ENCODE measurements around the gene CEP70.
"Not testable (repeated sequence)": the region's sequence is repeated elsewhere in the genome, so short reads cannot be mapped to it uniquely, and the experiment has no call there.

CEP70 gene

GRCh38 chr3:138588445-138588844, 5.6 kb downstream of the CEP70 start:
- DNase-seq = no peak

- DNase-seq = no peak
Observed at GRCh38 chr3:138587374-138587773, 6.7 kb downstream of the CEP70 start.

- no peak for DNase-seq
Observed at GRCh38 chr3:138578961-138579574, 15.0 kb downstream of the CEP70 start.

- DNase-seq = no peak
Observed at GRCh38 chr3:138578141-138578540, 15.9 kb downstream of the CEP70 start.

- no peak for DNase-seq
Observed at GRCh38 chr3:138573138-138573537, 20.9 kb downstream of the CEP70 start.

DNA sequence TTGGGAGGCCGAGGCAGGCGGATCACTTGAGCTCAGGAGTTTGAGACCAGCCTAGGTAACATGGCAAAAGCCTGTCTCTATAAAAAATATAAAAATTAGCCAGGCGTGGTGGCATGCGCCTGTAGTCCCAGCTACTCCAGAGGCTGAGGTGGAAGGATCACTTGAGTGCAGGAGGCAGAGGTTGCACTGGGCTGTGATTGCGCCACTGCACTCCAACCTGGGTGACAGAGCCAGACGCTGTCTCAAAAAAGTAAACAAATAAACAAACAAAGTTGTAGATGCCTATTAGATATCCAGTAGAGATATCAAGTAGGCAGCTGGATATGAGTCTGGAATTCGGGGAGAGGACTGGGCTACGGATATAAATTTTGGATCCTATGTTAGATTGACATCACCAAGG, 24.4 kb downstream of the CEP70 start:
- not testable (repeated sequence) for DNase-seq

DNA sequence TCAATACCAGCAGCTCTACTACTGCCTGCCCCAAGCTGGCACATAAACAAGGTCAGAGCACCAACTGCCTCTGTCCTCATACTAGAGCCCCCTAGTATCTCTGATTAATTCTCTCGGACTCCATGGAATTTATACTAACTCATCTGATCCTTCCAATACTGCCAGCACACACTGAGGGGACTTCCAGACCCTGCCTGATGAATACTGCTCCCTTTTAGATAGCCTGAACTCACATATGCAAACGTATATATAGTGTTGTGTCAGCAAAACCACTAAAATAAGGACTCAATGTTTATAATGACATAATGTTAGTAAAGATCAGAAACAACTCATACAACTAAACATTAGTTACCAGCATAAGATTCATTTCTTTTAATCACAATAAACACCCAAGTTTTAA, 25.0 kb downstream of the CEP70 start:
- DNase-seq = no peak

DNA sequence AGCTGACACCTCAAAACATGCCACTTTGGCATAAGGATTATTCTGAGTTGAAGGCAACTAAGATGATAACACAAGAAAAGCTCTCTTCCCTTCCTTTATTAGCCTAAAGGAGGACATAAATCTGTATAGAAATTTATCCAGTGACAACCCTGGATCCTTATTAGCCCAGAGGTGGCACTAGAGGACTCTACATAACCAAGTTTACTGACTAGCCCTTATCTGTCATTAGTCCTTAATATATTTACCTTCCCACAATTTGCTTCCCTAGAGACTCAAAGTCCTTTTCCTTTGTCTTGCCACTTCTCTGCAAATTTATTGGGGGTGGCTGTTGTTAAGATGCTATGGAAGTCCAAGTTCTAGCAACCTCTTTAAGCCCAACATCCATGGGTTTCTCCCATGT, 26.7 kb downstream of the CEP70 start:
- DNase-seq = no peak

- not testable (repeated sequence) for DNase-seq
Observed at GRCh38 chr3:138566293-138566692, 27.8 kb downstream of the CEP70 start.

- not testable (repeated sequence) for DNase-seq
Observed at GRCh38 chr3:138562902-138563301, 31.2 kb downstream of the CEP70 start.

GRCh38 chr3:138560501-138560900, 33.6 kb downstream of the CEP70 start:
- no peak for DNase-seq

GRCh38 chr3:138559134-138559533, 34.9 kb downstream of the CEP70 start:
- DNase-seq = no peak

DNA sequence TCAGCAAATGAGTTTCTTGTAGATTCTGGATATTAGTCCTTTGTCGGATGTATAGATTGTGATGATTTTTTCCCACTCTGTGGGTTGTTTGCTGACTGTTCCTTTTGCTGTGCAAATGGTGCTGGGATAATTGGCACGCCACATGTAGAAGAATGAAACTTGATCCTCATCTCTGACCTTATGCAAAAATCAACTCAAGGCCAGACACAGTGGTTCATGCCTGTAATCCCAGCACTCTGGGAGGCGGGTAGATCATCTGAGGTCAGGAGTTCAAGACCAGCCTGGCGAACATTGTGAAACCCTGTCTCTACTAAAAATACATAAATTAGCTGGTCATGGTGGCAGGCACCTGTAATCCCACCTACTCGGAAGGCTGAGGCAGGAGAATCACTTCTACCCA, 39.3 kb downstream of the CEP70 start:
- not testable (repeated sequence) for DNase-seq

- not testable (repeated sequence) for DNase-seq
Observed at GRCh38 chr3:138550958-138551357, 43.1 kb downstream of the CEP70 start.

GRCh38 chr3:138549179-138549977, 44.7 kb downstream of the CEP70 start:
- DNase-seq = no peak

DNA sequence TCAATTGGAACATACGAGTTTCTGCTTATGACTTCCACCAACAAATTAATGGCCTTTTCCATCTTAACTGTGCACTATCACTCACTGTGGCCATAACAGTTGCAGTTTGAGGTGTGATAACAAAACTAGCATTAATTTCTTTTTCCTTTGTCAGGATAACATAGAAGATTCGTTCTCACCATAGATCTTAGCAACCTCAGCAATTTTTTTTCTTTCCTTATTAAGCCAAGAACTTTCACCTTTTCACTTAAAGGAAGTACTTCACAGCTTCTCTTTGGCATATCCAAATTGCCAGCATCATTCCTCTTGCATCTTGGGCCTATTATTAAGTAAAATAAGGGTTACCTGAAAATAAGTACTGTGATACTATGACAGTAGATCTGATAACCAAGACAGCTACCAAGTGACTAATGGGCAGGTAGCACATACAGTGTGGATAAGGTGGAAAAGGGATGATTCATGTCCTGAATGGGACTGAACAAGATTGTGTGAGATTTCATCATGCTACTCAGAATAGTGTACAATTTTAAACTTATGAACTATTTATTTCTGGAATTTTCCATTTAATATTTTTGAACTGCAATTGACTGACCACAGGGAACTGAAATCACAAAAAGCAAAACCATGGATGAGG, 46.6 kb downstream of the CEP70 start:
- no peak for DNase-seq

GRCh38 chr3:138544546-138544945, 49.5 kb downstream of the CEP70 start:
- DNase-seq = no peak

- no peak for DNase-seq
Observed at GRCh38 chr3:138542977-138543376, 51.1 kb downstream of the CEP70 start.

GRCh38 chr3:138539352-138539751, 54.7 kb downstream of the CEP70 start:
- DNase-seq = no peak

DNA sequence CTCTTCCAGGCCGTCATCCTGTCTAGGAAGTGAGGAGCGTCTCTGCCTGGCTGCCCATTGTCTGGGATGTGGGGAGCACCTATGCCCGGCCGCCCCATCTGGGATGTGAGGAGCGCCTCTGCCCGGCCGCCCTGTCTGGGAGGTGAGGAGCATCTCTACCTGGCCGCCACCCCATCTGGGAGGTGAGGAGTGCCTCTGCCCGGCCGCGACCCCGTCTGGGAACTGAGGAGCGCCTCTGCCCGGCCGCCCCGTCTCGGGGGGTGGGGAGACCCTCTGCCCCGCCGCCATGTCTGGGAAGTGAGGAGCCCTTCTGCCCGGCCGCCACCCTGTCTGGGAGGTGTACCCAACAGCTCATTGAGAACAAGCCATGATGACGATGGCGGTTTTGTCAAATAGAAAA, 72.6 kb downstream of the CEP70 start:
- not testable (repeated sequence) for DNase-seq

DNA sequence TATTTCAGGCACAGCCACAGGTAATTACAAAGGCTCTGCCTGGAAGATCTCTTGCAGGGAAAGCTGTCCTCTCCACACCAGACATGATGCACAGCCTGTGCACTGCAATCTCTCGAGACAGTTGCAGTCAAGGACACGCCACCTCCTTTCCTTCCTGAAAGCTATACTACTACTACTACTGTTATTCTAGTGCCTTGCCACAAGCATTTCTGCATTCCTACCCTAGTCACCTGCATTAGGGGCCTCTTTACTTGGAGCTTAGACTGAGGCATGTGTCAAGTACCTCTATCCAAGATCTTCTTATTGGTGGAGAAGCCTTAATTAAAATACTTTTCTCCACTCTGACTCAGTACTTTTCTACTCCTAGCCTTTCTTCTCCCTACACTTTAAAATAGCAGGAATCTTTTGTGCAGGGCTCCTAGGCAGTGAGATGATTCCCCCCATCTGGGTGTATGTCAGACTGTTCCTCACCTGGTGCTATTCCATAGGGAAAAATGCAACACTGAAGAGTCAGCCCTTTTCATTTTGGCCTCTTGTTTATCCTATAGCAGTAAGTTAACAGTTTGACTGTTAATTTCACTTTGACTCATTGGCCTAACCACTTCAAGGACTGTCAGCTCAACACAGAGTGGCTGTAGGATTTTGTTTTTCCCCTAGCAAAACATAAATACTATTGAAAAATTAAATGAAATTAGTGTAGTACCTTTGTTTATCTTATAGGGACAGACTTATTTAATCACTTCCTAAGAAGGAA, 80.8 kb downstream of the CEP70 start:
- DNase-seq = no peak

GRCh38 chr3:138511945-138512344, 82.1 kb downstream of the CEP70 start:
- no peak for DNase-seq

DNA sequence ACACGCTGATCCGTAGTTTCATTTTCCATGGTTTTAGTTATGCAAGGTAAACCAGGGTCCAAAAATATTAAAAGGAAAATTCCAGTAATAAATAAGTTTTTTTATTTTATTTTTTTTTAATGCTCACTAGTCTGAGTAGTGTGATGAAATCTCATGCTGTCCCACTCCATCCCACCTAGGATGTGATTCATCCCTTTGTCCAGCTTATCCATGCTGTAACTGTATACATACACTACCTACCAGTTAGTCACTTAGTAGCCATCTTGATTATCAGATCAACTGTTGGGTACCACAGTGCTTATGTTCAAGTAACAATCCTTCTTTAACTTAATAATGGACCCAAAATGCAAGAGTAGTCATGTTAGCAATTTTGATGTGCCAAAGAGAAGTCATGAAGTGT, 84.5 kb downstream of the CEP70 start:
- no peak for DNase-seq
